Tibial nerve (tissue), 3 donors: ENCODE data around the gene MOAP1.

Experiments
- CTCF ChIP-seq, 5 experiments: fragments of 200-600 bp in 3 of 5; fragments of 450-650 bp in 2 of 5; sonication (generic) in 3 of 5; IDR thresholded peaks; one replicate each; pipeline ENCODE4 v1.5.1; 2016 to 2019; ENCODE audit warnings: antibody characterized with exemption in 5 of 5, mild to moderate bottlenecking in 3 of 5, moderate library complexity in 2 of 5
- POLR2A ChIP-seq, 2 donors: fragments of 450-650 bp; IDR thresholded peaks; one replicate each; pipeline ENCODE4 v1.6.1; 2017; ENCODE audit warnings: antibody characterized with exemption in 2 of 2, mild to moderate bottlenecking in 2 of 2, moderate library complexity in 2 of 2

- no peak for TF ChIP-seq POLR2A (IDR thresholded peaks at IDR 0.05)
- no peak for TF ChIP-seq CTCF (IDR thresholded peaks at IDR 0.05)
Measured at GRCh38 chr14:93183596-93184317, 940 bp downstream of the MOAP1 start.
